Fibroblast of lung (primary cell): ENCODE data around the gene RUSC1.

Source experiments
- EZH2 ChIP-seq: IDR thresholded peaks from 2 replicates; pipeline ENCODE4 v1.5.1; 2012; ENCODE audit warnings: low read length, control low read depth, mild to moderate bottlenecking; ENCODE audit errors: missing control alignments
- TF ChIP-seq, protein P1 (sequence below), 2 donors: IDR thresholded peaks in 1 of 2; conservative IDR thresholded peaks in 1 of 2; 1 replicate in 1 of 2; 2 replicates in 1 of 2; pipeline ENCODE4 v1.5.1; 2011 to 2012; ENCODE audit warnings: low read length in 2 of 2, control low read depth in 1 of 2, inconsistent platforms in 1 of 2, low read depth in 1 of 2, mild to moderate bottlenecking in 1 of 2

DNA sequence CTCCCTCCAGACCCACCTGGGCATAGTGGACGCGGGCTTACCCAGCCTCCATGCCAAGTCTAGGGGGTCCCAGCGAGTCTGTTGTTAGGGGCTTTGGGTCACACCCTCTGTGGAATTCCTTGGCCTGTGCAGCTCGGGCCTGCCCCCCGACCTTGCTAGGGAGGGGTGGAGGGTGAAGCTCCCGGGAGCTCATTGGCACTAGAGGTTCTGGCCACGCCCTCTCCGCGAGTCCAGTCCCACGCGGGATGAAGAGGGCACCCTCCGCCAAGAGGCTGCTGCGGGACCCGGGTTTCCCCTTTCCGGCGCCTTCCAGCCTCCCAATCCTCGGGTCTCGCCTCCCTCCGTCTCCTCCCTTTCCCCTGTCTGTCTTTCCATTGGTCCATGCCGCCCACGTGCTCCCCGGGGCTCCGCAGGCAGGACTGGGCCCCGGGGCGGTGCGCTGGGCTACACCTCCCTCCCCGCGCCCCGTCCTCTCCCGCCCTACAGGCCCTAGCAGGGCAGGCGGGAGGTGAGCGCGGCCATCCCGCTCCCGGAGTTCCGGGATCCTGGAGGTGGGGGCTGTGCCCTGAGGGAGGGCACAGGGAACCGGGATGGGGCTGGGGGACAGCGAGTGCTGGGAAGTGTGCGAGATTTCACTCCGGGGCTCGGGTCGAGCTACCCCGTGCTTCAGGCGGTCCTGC, 3.5 kb downstream of the RUSC1 start:
- TF ChIP-seq EZH2: no peak
- TF ChIP-seq, protein P1, sequence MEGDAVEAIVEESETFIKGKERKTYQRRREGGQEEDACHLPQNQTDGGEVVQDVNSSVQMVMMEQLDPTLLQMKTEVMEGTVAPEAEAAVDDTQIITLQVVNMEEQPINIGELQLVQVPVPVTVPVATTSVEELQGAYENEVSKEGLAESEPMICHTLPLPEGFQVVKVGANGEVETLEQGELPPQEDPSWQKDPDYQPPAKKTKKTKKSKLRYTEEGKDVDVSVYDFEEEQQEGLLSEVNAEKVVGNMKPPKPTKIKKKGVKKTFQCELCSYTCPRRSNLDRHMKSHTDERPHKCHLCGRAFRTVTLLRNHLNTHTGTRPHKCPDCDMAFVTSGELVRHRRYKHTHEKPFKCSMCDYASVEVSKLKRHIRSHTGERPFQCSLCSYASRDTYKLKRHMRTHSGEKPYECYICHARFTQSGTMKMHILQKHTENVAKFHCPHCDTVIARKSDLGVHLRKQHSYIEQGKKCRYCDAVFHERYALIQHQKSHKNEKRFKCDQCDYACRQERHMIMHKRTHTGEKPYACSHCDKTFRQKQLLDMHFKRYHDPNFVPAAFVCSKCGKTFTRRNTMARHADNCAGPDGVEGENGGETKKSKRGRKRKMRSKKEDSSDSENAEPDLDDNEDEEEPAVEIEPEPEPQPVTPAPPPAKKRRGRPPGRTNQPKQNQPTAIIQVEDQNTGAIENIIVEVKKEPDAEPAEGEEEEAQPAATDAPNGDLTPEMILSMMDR (conservative IDR thresholded peaks at IDR 0.05 in 1 of 2, IDR thresholded peaks at IDR 0.05 in 1 of 2; ENCODE audit: low read depth in 1 of 2, low read length in 2 of 2): no peak
